Stimulated activated CD4-positive, alpha-beta T cell treated with anti-CD3 and anti-CD28 coated beads, Interleukin-1b, Interleukin-23, amount 100 ng/mL, for 1 hour (primary cell): ENCODE results near the gene GOLGA7B.

ENCODE experiments used
- DNase-seq, 2 donors: peaks; one replicate each; pipeline ENCODE4 v3.0.0-alpha.2; 2020; ENCODE audit warnings: low read depth in 2 of 2

The GOLGA7B gene

DNA sequence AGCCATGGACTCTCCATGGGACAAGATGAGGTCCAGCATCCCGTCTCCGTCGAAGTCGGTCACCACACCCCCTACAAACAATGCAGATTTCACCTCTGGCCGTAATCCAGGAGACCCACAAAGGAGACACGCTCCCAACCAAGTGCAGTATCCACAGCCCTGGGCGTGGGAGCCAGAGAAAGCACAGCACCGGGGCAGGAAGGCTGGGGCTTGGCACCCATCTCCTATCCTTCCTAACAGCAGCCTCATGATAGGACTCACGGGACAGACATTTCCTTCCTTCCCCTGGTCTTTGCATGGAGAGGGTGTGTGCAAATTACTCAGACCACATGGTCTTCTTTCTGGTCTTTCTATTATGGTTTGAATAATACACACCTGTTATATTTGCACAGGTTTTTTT lies 46.3 kb downstream of the GOLGA7B start:
- no peak for DNase-seq

DNA sequence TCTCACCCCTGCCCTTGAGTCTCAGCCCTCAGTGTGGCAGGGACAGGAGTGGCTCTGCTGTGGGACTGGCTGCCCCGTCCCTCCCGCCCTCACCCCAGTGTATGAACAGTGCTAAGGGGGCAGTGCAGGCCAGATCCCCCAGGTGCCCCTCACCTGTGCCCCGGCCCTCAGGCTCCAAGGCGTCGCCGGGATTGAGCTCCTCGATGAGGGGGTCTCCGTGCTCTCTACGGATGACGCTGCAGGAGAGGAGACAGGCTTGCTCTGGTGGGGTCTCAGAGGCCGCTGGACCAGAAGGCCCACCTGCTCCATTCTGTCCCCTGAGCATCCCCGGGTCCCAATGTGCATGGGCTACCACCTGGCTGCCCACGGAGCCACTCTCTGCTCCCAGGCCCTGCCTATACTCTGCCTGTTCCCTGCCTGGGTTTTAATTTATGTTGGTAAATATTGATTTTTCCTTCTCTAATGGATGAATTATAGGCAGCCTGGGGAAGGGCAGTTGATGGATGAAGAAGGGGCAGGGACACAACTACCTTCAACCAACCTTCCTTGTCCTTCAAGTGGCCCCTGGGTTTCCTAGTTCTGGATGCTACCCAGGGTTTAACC lies 47.2 kb downstream of the GOLGA7B start:
- no peak for DNase-seq

DNA sequence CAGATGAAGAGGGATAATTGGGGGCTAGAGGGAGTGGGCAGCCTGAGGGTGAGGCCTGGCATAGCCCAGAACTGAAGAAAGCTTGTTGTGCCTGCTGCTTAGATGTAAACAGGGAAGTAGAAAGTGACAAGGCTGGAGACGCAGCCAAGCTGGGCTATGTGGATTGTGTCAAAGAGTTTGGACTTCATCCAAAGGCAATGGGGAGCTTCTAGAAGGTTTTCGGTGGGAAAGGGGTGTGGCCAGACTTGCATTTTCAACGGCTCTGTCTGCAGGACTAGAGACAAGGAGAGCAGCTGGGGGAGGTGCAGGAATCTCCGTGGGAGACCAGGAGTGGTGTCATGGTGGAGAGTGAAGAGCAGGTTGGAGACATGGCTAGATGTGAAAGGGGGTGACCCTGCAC lies 48.8 kb downstream of the GOLGA7B start:
- DNase-seq = no peak

DNA sequence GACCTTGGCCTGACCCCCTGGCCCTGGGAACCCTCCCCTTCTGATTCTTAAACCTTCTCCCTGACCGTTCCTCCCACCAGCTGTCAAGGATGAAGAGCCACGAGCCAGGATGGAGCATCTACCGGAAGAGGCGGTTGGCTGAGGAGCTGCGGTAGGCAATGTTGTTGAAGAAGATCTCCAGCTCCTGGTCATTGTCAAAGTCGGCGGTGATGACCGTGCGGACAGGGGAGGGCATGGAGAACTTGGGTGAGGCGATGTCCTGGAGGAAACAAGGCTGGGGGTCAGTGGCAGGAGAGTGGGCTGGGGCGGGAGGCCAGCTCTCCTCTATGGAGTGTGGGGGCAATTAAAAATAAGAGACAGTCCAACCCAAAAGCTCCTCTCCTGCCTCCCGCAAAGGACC lies 51.7 kb downstream of the GOLGA7B start:
- DNase-seq = no peak

DNA sequence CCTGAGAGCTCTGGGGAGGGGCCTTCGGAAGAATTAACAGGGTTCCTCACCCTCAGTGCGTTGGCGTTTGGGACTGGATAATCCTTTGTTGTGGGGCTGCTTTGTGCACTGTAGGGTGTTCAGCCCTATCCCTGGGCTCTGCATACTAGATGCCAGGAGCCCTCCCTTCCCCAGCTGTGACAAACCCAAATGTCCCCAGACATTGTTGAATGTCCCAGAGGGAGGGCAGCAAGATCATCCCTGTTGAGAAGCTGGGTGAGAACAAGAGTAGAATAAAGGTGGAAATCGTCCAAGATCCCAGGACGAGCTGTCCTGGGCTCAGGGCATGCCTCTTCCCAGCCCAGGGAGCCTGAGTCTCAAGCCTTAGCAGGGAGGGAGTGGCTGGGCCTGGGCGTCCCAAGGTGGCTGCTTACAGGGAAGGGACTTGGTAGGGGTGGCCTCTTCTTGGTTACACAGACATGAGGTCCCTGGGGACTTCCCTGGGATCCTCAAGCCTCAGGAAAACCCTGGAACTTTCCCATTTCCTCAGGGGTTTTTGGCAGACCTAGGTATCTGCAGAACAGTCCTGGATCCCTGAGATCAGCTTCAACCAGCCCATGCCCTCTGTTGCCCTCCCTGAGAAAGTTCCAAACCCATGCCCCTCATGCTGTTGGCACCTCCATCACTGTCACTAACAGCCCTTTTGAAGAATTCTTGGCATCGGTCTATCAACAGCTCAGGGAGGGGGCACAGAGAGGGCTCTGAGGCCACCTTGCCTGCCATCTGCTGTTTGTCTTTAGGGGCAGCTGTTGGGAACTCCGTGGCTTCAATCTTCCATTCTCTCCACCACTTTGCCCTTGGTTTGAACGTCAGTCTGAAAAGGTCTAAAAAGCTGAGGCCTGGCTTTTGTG lies 53.7 kb downstream of the GOLGA7B start:
- no peak for DNase-seq

DNA sequence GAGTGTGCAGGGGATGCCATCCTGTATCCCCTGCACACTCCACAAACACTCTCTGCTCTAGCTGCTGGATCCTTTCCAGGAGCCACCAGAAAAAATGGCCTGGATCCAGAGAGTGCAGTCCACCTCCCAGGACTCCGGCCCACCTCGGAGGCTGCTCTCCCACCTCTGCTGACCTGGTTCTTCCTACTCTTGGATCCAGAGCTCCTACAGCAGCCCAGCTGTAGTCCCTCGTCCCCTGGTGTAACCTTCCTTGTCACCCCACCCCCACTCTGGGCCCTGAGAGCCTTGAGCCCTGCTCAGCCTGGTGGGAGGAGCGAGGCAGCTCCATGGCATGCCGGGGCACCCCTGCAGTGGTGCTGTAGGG lies 54.4 kb downstream of the GOLGA7B start:
- DNase-seq = no peak

DNA sequence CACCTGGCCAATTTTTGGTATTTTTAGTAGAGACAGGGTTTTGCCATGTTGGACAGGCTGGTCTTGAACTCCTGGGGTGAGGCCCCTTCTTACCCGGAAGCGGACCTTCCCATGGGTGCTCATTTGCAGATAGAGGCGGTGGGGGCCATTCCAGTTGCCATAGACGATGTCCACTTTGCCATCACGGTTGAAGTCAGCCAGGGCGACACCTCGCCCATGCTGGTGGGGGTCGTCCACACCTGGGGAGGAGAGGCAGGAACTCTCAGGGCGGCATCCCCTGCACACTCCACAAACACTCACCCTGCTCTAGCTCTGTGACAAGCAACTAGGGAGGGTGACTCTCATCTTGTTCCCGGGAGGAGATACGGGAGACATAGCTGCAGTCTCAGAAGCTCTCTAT lies 54.9 kb downstream of the GOLGA7B start:
- no peak for DNase-seq

DNA sequence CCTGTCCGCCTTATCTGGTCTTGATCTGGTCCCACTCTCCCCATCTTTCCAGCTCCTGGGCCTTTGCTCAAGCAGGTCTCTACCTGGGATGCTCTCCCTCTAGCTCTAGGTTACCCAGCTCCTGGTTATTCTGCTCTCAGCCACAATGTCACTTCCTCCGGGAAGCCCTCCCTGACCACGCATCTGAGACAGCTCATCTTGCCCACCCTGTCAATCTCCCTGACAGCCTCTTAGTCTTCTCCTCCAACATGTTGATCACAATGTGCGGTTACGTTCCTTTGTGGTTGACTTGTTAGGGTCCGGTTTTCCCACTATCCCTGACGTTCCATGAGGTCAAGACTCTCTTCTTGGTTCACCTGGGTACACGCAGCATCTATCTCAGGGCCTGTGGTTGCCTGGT lies 55.6 kb downstream of the GOLGA7B start:
- DNase-seq = no peak

DNA sequence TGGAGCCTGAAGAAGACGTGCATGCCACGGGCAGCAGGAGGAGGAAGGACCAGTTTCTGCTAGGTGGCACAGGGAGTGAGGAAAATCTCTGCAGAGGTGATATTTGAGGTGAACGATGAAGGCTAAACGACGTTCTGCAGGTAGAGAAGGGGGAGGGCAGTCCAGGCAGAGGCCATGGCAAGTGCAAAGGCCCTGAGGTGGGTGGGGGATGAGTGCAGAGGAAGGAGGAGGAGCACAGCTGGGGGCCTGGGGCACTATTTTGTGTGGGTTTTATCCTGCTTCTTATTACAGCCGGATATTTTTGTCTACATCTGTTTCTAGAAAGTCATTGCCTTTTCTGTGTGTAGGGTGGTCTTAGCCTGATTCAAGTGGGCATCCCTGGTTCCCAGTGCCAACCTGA lies 57.6 kb downstream of the GOLGA7B start:
- DNase-seq = no peak

DNA sequence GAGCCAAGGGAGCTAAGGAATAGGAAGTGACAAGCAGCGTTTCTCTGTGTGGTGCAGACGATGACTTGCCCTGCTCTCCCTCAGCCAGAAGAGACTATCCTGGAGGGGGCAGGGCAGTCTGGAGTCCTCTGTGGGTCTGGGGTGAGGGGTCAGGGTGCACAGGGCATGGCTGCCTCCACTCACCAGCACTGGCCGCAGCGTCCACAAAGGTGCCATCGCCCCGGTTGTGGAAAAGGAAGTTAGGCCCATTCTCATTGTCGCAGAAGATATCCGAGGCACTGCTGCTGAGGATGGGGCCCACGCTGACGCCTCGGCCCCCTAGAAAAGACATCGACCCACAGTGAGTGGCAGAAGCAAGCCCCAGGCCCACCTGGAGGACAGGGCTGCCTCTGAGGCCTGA lies 58.2 kb downstream of the GOLGA7B start:
- DNase-seq = no peak

DNA sequence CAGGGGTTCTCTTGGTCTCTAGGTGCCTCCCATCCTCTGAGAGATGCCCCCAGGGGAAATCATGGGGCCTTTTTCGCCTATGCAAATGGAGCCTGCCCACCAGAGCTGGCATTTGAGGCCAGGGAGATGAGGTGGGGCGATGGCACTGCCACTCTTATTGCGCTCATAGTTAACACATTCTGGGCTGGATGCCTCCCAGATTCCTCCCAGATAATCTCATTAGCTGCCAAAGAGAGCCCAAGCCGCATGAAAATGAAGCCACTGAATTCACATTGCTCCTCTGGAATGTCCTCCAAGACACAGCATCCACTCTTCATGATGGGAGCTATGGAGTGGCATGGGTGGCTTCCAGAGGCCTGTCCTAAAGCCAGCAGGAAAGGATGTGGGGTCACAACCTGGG lies 61.0 kb downstream of the GOLGA7B start:
- DNase-seq = no peak

DNA sequence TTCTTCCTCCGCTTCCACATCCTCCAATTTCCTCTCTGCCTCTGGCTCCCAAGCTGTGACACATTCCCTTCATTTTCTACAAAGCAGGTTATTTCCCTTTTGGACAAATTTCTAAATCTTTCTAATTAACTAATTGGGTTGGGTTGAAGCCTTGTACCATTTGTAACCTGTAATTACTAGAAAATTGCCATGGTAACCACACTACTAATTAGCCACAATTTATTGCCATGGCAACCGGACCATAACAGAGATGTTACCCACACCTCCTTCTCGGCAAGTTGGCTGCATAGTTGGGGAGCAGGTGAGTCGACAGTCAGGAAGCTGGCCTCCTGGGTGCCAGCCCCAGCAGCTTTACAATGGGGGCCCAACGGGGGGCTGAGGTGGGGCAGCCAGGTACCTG lies 61.6 kb downstream of the GOLGA7B start:
- no peak for DNase-seq

DNA sequence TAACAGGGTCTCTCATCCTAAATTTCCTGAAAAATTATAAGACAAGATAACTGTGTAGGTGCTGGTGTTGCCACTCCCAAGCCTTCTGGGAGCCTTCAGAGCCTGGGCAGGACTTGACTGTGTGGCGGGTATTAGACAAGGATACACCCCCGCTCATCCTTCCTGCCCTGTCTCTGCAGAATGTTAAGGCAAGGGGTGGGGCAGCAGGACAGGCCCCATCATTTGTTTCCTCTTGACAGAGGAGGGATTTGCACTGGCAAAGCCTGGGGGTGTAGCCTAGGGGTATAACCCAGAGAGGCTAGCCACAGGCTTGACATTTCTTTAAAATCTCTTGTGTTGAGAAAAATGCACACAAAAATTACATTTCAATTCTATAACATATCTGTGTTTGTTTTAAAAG lies 63.5 kb downstream of the GOLGA7B start:
- DNase-seq = no peak

DNA sequence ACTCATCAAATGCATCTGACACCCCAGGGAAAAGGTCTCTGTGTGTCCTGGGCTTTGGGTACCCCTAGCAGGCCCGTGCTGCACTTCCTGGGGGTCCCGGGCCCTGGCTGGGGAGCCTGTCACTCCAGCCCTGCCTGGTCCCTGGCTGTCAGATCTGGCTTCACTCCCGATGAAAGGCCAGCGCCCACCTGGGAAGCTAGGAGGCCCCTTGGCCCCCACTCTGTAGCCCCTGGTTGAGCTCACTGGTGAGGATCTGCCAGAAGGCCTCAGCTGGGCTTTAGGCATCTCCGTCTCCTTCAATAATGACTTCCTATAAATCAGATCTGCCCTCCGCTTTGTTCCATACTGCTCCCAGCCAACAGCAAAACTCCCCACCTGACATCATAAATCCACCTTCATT lies 64.0 kb downstream of the GOLGA7B start:
- no peak for DNase-seq

DNA sequence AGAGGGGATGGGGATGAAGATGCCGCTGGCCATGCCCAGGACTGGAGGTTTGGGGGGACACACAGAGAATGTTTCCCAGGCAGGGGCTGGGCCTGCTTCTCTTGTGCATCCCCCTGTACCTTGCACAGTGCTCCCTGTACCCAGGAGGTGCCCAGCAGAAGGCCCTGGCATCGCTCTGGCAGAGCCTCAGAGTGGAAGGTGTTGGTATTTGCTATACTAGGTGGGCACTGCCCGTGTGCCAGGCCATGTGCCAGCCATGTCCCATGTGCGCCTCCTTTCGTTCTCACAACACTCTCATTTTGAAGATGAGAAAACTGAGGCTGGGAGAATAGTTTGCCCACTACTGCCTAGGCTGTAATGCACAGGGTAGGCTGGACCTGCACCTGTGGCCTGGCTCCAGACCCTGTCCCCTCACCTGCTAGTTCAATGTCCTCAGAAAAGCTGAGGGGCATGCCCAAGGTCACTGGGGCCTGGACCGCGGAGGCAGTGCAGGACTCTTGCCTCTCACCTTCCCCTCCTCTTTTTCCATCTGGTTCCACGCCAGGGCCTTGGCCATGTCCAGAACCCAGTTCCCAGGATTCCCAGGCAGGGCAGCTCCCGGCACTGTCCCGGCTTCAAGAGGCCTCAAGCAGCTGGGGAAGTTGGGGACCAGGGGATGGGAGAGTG lies 64.7 kb downstream of the GOLGA7B start:
- no peak for DNase-seq

DNA sequence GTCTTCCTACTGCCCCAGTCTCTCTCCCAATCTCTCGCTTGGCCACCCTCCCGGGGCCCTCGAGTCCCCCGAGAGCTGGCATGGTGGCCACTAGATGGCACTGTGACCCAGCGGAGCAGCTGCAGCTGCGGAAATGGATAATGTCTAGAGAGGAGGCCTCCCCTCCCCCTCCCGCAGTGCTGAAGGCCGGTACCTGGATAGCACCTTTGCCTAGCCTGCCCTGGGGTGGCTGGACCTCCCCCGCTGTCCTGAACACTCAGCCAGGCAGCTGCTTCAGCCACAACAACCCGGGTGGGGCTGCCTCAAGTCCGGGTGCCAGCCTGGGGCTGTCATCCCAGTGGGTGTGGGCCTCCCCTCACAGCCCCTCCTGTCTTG lies 65.2 kb downstream of the GOLGA7B start:
- peak; percentile 34 to 73 for DNase-seq

DNA sequence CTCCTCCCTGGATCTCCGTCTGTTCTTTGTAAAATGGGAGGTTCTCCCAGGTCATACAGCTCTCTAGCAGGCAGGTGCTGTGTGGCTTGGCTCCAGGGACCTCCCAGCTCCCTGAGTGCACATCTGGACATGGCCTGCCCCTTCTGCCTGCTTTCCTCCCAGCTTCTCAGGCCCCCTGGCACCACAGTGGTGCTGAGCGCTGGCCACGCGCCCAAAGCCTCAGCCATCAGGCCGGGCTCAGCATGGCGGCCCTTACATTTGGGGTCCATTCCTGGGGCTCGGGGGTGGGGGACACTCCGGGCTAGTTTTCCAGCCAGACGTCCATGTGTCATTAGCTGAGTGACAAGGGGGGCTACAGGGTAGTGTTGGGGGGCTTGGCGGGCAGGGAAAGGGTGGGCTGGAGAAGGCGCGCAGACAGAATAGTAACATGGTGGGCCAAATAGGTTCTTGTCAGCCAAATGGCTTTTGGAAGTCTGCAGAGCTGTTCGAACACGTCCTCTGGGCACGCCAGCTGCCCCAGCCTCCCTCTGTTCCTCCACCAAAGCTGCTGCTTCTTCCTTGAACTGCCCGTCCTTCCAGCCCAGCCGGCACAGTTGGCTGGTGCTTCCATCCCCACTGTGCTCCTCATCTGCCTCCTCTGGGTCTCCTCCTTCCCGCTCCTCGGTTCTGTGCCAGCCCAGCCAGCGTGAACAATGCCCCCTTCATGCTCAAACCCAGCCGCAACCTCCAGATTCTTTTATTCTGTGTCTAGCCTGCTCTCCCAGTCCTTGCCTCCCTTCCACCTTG lies 65.9 kb downstream of the GOLGA7B start:
- no peak for DNase-seq

DNA sequence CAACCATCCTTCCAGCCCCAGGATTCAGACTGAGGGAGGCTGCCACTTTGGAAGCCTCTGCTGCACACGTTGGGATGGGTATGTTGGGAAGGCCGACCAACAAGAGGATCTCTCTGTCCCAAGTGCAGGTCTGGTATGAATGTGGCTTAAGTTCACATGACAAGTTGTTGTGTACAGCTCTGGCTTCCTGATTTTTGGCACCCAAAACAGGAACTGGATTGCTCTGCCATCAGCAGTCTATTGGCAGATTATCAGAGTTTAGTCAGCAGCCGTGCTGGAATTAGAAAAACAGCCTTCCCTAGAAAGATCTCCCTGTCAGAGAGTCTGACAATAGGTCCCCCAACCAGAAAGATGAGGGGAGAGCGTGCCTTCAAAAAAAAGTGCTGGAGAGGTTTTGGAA lies 66.9 kb downstream of the GOLGA7B start:
- no peak for DNase-seq

DNA sequence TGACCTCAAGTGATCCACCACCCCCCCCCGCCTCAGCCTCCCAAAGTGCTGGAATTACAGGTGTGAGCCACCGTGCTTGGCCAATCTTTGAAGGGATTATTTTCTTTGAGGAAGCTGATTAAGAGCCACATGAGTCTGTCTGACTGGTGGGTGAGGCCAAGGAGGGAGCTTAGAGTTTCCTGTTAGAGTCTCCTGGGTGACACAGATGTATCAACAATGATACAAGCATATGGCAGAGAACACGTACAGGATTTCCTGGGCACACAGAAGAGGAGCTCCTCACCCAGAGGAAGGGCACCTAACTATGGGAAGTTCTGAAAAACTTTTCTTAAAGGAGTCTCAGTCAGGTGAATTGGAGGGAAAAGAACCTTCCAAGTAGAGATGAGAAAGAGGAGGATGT lies 69.4 kb downstream of the GOLGA7B start:
- DNase-seq = no peak

DNA sequence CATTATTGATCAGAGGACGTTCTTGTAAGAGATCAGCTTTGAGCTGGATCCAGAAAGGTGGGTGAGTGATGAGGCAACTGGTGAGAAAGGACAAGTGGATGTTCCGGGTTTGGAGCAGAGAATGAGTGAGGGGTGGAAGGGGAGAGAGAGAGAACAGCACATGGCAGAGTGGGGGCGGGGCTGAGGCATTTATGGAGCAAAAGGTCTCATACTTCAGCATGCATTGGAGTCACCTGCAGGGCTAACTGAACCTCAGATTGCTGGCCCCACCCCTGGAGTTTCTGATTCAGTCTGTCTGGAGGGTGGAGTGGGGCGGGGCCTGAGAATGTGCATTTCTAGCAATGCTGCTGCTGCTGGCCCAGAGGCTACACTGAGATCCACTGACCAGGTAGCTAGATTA lies 71.2 kb downstream of the GOLGA7B start:
- no peak for DNase-seq
